ENCODE measurements around the gene RUVBL1.
A peak's percentile ranks its signal among the peaks of the same experiment; 100 is the strongest.

The RUVBL1 gene

DNA sequence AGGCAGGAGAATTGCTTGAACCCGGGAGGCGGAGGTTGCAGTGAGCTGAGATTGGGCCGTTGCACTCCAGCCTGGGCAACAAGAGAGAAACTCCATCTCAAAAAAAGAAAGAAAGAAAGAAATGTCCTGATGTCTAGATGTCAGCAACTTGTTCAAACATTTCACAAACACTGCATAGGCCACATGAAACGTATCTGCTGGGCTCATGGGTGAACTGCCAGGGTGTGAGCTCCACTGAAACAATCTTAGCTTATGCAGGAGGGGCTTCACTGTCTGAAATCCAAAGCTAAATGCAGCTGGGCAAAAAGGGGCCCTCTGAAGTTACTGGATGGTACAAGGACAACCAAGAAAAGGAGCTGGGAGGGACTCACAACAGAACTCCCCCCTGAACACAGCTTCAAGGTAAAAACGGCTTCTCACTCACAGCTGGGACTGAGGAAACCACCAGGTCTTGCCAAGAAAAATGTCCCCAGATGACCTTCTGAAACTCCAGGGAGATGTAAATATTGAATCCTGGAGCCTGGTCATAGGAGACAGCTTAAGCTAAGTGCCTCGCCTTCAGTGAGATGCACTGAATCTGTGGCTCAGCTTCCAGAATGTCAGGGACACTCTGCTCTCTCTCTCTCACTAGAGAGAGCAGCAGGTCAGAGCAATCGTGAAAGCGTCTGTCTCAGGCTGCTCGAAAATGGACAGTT, 39.5 kb downstream of the RUVBL1 start:
- no peak for DNase-seq

DNA sequence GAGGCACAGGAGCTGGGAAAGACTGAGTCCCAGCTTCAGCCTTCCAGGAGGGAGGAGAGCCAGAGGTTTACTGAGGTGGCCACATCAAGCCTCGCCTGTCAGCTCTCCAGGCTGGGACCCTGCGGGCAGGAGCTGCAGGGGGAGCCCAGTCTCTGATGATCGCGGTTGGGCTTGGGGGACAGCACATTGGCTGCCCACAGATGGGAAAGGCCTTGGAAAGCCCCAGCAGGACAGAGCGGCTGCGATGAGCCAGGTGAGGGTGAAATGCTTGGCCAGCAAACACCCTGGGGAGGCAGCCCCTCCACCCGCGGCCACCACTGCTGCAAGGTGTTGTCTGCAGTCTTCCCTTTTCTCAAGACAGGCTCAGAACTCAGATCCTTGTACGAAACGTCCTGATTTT, 40.2 kb downstream of the RUVBL1 start:
- no peak for DNase-seq

DNA sequence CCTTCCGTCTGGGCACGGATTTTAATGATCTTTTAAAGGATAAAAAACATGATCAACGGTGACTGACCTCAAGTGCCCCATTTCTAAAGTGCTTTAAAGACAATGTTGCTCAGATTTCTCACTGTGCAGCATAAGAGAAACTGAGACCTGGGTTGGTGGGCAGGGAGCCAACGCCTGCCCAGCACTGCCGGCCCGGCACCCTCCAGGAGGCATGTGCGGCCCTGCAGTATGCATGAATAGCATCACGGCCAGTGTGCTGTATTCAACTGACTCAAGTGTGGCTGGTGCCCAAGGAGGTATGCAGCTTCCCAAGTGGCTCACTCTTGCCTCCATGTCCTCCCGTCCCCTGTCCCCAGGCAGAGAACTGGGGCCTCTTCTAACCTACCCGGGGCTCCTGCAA, 41.1 kb downstream of the RUVBL1 start:
- no peak for DNase-seq

DNA sequence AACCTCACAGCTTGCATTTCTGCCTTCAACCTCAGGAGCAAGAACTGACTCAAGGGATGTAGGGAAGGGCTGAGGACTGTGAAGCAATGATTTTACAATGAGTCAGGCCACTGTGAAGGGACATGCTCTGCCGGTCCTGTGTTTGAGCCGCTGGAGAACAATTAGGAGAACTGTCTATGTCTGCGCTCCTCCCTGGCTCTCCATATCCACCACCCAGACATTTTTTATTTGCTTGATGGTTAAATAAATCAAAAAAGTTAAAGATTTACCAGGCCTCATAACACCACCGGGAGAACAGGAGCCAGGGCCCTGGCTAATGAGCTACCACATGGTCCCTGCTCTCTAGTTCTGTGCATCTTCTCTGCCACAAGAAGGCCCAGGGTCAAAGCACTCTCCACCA, 41.8 kb downstream of the RUVBL1 start:
- no peak for DNase-seq

DNA sequence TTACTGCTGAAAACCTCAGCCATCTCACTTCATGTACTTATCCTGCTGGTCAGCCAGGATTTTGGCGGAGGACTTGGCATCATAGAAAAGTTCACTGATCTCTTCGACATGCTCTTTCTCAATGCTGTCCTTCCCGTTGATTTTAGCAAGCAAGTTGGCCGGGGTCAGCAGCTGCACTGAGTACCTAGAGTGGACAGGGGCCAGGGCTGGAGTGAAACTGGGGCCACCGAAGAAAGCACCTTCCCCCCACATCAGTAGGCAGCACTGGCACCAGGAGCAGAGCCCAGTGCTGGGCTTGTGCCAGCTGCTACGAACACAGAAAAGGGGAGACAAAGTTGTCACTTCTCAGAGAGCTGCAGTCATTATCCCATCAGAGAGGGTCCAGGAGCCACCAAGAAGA, 42.4 kb downstream of the RUVBL1 start:
- DNase-seq: no peak

DNA sequence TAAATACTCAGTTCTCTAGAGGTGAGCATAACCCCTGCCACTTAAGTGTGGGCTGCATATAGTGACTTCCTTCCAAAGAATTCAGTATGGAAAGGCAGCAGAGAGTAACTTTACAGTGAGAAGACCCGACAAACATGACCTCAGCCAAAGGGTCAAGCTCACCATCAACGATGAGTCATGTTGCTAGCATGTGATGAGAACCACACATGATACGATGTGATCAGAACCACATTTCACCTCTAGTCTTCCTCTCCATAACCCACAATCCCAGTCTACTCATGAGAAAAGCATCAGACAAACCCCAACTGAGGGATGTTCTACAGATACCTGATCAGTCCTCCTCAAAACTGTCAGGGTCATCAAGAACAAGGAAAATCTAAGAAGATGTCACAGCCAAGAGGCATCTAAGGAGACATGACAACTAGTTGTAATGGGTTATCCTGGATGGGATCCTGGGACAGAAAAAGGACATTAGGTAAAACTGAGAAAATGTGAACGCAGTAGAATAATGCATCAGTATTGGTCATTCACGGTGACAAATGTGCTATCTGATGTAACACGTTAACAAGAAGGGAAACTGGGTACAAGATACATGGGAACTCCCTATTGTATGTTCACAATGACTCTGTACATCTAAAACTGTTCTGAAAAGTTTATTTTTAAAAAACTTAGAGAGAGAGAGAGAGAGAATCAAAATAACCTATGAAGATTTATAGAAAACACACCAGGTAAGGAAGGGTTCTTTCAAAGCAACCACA, 43.1 kb downstream of the RUVBL1 start:
- no peak for DNase-seq

DNA sequence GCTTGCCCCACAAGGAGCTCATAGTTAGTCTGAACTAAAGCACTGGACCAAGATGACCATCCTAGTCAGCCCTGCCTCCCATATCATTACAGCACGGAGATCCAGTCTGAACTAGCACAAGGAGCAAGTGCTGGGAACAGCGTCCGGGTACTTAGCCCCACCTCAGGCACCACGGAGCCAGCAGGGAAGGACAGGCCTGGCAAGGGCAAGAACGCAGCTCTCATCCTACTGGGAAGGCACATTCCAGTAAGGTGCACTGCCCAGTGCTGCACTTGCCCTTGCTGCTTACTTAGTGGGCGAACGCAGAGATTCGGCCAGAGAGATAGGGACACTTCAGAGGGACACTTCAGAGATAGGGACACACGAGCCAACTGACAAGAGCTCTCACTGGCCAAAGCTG, 43.8 kb downstream of the RUVBL1 start:
- DNase-seq: no peak

DNA sequence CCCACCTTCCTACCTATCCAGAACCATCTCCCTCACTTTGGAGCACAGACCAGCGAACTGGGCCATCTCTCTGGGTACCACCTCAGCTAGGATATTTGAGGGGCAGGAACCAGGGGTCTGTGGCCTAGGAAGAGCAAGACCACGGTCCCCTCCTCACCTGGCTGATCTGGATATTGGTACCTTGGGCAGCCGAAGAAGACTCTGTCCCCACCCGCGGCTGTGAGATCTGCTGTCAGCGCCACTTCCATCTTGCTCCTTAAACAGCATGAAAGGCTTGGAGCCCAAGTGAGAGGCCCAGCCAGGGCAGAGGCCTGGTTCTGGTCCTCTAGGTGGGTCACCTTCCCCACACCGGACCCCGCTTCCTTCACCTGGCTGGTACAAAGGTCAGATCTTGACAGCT, 44.7 kb downstream of the RUVBL1 start:
- no peak for DNase-seq

DNA sequence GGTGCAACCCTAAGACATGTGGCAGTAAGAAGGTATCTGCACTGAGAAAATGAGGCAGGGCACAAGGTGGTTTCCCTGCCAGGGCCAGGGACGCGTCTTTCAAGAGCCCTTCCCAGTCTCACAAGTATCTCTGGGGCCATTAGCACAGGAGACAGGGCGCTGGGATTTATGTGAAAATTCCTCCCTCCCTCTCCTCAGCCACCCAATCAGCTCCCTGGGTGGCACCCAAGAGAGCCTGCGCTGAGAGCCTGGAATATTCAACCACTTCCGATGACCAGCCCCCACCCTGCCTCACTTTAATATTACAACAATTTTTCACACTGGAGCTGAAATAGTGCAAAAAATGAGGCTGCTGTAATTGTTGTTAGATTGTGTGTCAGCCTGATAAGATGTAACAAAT, 45.3 kb downstream of the RUVBL1 start:
- no peak for DNase-seq

DNA sequence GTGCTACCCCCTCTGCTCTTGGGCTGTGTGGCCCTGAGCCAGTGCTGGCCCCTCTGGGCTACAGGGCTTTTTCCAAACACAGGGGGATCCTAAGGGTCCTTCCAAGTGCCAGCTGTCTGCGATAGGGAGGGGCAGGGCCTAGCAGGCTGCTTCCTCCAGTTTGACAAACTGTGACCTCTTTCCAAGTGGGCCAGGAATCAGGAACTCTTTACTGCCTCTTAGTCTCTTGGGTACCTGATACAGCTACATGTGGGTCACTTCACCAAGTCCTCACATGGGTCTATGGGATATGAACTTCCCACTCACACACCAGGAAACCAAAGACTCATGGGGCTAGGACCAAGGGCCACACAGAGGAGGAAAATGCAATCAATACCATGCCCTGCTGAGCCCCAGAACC, 45.9 kb downstream of the RUVBL1 start:
- DNase-seq: no peak

DNA sequence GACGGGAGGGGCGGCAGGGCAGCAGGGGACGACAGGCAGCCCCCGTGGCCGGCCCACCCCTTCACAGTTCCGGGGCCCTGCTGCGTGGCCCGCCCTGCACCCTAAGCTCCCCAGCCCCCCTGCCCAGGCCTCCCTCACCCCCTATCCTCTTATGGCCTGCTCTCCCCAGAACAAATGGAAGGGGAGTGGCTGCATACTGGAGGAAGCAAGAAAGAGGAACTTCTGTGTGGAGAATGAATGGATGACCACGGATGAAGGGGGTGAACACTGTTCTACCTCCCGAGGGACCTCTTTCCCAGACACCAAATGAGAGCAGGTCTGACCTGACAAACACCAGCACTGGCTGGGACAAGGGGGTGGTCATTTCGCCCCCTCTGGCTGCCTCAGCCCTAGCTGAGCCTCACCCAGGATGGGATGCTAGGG, 46.4 kb downstream of the RUVBL1 start:
- DNase-seq: no peak

DNA sequence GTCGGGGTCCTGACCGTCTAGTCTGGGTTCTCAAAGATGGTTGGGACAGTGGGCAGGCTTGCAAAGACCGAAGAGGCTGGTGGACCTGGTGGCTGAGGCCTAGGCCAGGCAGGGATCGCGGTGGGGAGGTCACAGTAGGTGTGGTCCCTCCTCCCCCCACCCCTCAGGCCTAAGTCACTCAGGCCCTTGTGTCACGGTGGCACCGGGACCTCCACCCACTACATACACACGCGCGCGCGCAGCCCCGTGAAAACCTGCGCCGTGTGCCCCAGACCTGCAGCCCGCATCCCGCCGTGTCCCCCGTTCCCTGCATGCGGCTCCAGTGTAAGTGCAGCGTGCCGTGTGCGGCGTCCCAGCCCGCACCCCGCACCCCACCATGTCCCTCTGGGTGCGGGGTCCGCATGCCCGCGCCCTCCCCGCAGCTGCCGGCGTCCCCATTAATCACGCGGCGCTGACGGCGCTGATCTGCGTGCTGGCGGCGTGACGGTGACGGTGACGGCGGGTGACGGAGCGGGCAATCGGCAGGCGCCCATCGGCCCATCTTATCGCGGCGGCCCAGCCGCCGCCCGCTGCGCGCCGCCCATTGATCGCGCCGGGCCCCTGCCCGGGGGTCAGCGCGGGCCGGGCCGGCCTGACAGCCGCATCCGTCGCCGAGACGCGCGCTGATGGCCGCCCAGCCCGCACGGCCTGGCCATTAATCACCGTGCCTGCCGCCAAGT, 47.0 kb downstream of the RUVBL1 start:
- peak; percentile 65 for DNase-seq

DNA sequence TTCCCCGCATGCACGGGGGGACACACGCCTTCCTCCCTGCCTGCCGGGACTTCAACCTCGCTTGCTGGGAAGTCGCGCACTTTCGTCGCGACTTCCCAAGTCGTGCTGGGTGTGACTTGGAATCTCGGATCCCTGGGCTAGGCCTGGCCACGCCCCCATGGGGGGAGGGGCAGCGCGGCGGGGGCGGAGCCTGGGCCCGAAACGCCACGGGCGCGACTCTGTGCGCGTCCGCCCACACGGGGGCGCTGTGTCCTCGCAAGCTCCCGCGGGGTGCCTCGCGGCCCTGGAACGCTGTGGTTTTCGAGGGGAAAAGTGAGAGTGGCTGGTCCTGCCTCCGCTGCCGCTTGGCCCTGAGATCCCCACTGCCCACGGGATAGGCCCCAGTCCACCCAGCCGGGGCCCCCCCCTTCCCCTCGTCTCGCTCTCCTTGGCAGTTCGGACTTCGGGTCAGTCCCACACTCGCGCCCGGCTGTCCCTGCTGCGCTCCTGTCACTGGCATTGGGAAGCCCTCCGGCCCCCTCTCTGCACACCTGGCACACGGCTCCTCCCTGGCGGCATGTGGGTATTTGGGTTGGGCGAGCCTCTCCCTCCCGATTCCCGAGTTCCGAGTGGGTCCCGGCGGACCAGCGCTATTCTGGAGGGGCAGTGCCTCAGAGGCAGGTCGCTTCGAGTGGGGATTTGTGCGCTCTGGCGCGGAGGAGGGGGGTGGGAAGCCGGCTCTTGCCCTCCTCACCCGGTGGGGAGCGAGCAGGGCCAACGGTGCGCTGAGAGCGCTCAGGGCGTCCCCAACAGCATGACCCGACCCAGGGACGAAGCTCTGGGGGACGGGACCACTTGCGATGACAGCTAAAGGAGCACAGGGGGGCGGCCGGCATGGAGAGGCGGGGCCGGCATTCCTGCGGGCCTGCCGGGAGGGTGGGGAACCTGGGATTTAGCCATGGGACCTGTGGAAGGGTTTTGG, 47.8 kb downstream of the RUVBL1 start:
- peak; percentile 95 for DNase-seq

DNA sequence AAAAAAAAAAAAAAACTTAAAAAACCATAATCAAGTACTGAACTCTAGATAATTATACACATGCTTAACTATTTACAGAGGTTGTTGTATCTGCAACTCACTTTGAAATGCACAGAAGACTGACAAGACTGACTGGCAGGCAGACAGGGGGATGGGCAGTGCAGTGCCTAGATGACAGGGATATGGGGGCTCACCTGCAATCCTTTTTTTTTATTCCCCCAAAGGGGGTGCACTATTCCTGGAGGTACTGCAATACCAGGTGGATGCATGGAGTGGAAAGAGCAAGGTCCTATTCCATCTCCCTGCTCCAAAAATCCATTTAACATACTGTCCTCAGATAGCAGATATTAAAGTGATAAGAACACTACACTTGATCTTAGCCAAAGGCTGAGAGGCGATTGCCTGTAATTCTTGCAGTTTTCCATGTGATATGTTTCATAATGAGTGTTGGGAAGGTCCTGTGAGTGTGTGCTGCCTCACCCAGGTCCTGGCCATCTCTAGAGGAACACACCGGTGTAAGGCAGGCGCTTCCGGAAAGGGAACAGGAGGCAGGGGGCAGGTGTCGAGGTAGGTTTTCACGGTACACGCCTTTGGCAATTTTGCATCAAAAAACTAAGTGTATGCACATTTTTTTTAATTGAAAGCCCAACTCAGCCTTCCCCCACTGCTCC, 48.6 kb downstream of the RUVBL1 start:
- no peak for DNase-seq

DNA sequence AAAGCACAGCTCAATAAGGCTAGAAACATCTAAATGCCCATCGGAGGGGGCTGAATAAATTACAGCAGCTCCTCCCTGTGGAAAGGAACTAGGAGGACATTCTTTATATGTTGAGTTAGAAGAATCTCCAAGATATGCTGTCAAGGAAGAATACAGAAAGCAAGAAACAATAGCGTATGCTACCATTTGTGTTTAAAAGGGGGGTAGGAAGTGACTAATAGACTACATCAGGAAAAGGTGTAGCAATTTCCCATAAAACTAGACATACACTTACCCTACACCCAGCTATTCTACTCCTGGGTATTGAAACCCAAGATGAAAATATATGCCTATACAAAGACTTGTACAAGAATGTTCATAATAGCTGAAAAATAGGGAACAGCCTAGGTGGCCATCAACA, 49.8 kb downstream of the RUVBL1 start:
- no peak for DNase-seq

DNA sequence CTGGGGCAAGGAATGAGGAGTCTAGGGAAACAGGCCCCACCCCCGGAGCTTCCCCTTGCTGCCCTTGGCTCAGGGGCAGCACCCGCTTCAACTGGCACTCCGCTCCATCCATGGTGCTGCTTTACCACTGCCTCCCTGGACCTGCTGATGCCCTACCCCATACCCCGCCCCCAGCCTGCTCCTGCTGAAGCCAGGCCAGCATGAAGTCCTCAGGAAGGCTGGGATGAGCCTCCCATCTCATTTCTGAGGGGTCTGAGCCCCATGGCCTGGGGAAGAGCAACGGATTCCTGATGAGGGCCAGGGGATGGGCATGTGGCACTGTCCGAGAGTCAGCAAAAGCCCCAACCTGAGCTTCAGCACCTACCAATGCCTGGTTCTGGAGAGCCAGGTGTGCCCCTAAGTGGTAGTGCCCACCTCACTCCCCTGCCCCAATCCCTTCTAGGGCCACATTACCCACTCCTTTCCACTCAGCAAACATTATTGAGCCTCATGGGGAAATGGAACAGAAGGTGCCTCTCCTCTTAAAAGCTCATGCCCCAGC, 50.4 kb downstream of the RUVBL1 start:
- DNase-seq: no peak

DNA sequence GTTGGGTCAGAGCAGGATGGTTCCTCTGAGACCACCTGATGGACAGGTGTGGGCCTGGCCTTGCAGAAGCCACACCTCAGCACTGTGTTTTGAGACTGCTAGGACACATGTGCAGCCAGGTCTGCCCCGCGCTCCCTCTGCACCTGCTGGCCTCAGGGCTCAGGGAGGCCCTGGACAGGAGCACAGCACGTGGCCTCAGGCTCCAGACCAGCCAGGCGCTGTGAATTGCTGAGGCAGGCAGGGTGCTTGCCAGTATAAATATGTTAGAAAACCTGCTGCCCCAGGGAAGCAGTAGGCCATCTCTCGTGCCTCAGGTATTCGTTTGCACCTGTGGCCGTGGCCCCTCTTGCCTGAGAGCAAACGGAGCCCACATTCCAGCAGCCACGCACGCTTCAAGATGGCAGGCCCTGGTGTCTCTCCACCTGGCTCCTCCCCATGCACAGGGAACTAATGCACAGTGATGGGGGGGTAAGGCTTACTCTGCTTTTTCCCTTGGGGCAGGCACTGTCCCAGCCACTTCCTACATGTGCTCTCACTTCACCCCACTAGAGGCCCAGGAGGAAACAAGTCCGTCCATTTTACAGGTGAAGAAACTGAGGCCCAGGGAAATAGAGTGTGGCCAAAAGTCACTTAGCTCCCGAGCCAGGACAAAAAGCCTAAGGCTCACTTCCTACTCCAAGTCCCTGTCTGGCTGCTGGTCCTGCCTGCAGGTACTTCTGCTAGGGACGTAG, 51.0 kb downstream of the RUVBL1 start:
- DNase-seq: no peak

DNA sequence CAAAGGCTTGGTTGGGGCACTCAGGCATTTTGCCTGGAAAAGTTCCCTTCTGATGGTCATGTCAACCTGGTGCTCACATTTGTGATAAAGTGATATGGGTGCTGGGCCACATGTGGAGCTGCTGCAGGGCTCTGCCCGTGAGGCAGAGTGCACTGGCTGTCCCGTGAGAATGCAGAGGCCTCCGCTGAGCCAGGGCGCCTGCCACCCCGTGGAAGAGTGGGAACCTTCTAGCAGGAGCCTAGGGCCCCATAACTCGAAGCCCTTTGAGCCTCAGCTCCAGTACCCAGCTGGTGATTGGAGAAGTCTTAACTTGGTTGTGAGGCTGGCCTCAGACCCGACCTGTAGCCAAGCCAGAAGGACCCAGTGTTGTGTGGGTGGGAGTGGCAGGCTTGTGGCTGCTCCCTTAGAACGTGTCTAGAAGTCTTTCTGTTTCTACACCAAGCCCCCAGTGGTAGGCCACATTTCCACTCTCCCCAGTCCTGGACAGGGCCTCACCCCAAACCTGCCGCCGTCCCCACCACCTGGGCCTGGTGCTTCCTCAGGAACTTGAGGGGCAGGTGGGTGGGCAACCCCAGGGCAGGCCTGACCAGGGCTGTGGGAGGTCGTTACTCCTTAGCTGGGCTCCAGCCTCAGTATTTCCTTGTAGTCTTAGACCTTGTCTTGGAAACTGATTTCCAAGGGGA, 51.7 kb downstream of the RUVBL1 start:
- no peak for DNase-seq

DNA sequence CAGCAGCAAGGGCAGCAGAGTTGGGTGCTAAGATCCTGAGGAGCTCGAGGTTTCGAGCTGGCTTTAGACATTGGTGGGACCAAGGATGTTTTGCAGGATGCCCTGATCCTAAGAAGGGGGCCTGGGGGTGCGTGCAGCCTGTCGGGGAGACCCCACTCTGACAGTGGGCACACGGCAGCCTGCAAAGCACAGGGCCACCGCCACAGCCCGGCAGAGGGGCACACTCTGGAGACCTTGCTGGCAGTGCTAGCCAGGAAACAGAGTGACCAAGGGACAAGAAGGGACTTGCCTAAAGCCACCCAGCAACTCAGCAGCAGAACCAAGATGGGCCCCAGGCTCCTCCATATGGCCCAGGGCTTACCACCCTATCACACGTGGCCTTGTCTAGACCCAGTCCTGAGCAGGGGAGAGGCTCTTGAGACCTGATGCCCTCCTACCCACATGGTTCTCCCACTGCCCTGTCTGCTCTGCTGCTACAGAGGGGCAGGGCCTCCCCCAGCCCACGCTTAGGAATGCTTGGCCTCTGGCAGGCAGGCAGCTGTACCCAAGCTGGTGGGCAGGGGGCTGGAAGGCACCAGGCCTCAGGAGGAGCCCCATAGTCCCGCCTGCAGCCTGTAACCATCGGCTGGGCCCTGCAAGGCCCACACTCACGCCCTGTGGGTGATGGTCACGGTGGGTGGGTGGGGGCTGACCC, 52.6 kb downstream of the RUVBL1 start:
- no peak for DNase-seq

DNA sequence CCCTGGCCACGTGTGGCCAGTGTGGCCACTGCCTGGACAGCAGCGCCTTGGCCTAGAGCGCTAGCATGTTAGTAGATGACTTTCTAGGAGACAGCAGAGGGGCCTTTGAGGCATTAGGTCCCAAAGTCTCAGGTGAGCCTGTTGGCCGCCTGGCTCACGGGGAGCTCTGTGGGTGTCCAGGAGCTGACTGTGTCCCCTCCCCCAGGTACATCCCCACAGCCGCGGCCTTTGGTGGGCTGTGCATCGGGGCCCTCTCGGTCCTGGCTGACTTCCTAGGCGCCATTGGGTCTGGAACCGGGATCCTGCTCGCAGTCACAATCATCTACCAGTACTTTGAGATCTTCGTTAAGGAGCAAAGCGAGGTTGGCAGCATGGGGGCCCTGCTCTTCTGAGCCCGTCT, 54.3 kb downstream of the RUVBL1 start:
- no peak for DNase-seq

Data from right kidney (tissue), 1 donor.